Stimulated activated CD4-positive, alpha-beta T cell treated with anti-CD3 and anti-CD28 coated beads, Interleukin-12 subunit alpha, Interleukin-12 subunit beta, amount 100 ng/mL, for 24 hours (primary cell): ENCODE results near the gene MFGE8.

ENCODE experiments used
- DNase-seq, 2 experiments: peaks; one replicate each; pipeline ENCODE4 v3.0.0-alpha.2; 2020; ENCODE audit warnings: low read depth in 2 of 2

The MFGE8 gene

DNA sequence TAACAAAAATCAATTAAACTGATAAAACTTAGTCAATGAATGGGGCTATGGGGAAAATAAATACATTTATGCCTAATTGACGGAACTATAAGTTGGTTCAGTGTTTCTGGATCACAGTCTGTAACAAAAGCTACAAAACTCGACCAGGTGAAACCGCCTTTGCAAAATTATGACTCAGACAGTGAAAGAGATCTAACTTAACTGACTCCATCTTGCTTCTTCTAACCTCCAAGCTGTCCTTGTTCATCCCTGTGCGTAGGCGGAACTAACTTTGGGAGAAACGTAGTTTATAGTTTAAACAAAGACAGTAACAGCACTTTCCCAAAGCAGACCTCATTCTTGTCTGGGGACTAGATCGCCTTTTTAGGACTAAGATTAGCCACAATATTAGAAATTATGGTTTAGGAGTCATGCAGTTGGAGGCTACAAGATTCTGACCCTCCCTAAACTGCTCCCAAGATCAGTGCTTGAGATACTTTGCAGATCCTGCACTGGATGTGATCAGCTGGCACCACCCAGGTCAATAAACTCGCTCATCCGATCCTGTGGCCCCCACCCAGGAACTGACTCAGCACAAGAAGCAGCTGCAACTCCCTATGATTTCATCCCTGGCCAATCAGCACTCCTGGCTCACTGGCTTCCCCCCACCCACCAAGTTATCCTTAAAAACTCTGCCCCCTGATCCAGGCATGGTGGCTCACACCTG is 7.2 kb upstream of the MFGE8 start:
- DNase-seq = no peak

DNA sequence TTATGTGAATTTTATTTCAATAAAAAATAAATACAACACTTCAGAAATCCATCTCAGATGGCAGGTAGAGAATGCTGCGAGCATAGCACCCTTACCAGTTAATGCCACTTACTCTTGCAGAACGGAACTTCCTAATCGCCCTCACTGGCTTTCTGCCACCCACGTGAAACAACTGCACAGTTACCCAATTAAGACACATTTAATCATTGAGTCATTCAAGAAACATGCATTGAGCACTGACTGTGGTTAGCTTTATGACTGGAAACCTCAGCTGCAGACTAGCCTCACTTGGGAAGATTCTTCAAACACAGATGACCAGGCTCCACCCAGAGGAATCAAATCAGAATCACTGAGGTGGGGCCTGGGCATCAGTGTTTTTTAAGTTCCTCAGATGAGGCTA is 5.6 kb upstream of the MFGE8 start:
- DNase-seq = no peak

DNA sequence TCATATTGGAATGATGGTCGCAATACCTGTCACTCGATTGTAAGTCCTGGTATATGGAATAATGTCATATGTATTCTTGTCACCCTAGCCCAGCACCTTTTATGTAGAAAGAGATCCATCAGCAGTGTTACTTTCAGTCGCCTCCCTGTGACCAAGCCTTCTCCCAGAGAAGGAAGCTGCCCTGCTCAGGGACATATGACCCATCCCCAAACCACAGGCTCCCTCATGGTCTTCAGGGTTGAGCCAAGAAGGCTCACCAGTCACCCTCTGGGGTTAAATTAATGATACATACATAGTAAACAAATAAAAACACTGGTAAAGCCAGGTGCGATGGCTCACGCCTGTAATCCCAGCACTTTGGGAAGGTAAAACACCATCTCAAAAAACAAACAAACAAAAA is 4.6 kb upstream of the MFGE8 start:
- no peak for DNase-seq

DNA sequence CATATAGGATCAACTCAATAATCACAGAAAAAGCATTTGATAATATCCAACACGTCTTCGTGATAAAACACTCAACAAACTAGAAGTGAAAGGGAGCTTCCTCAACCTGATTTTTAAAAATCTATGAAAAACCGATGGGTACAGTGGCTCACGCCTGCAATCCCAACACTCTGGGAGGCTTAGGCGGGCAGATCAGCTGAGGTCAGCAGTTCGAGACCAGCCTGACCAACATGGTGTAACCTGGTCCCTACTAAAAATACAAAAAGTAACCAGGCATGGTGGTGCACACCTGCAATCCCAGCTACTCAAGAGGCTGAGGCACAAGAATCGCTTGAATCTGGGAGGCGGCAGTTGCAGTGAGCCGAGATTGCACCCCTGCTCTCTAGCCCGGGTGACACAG is 2.2 kb upstream of the MFGE8 start:
- DNase-seq = no peak

DNA sequence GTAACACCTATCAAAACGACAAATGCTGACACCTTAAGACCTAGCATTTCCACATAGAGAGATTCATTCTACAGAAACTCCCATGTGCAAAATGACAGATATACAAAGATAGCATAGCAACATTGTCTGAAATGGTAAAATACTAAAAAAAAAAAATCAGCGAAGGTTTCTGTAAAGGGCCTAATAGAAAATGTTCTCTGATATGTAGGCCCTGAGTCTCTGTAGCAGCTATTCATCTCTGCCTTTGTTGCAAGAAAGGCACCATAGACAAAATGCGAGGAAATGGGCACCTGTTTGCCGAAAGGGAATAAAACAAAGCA is 631 bp upstream of the MFGE8 start:
- no peak for DNase-seq

DNA sequence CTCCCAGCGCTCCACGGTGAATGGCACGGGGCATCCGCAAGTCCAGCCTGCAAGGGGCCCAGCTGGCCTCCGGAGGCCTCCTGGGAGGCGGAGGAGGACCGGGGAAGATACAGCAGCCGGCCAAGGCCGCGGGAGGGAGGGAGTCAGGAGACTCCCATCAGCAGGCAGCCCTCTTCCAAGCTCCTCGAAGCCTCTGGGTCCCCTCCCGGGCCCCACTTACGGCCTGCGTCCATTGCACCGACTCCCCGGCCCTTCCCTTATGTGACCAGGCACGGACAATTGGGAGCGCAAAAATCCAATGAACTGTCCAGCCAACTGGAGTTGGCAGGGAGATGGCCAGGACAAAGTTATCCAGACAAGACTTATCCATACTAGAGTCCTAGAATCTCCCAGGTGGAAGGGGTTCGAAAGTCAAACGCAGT is 668 bp downstream of the MFGE8 start:
- DNase-seq = no peak

DNA sequence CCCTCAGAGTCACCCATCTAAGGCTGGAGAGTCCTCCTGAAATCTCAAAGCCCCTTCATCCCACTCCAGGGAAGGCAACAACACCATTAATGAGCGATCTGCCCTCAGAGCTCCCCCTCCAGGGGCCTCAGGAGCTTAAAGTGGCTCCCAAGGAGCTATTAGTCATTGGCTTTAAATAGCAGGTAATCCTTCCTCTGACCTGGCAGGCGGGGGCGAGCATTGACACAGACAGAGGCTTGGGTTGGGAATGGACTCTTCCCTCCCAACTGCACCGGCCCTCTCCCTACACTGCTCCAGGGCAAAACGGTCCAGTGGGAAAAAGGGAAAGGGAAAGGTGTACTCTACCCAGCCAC is 1.4 kb downstream of the MFGE8 start:
- no peak for DNase-seq

DNA sequence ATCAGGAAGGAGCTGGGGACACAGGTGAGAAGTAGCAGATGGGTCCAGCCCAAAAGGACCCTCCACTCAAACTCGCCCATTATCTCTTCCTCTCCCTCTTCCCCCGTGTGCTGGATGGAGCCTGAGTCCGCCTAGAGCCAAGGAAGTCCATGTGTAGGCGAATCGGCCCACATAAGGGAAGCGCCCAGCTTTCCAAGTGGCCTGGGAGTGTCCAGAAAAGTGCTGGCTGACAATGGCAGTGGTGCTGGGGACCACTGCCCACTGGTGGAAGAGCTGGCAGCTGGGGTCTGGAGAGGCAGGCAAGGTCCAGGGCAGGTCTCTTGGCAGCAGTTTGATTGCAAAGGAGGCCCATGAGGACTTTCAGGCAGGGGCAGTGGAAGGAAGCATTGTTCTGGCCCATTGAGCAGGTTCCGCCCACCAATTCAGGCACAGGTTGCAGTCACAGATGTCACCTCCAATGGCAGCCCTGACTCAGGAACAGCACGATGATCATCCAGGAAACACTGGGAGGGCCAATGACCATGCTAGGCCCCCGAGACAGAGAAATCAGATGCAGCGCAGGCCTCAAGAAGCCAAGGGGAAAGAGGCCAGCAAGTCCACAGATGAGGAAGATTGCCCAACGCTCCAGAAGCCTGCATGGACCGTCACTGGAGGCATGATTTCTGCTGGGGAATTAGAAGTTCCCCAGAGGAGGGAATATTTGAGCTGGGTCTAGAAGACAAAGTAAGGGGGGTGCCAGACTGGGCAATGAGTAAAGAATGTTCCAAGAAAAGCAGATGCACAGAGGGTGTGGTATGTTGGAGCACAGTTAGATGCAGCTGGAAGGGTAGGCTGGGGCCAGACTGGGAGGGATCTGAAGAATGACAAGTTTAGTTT is 3.0 kb downstream of the MFGE8 start:
- no peak for DNase-seq

DNA sequence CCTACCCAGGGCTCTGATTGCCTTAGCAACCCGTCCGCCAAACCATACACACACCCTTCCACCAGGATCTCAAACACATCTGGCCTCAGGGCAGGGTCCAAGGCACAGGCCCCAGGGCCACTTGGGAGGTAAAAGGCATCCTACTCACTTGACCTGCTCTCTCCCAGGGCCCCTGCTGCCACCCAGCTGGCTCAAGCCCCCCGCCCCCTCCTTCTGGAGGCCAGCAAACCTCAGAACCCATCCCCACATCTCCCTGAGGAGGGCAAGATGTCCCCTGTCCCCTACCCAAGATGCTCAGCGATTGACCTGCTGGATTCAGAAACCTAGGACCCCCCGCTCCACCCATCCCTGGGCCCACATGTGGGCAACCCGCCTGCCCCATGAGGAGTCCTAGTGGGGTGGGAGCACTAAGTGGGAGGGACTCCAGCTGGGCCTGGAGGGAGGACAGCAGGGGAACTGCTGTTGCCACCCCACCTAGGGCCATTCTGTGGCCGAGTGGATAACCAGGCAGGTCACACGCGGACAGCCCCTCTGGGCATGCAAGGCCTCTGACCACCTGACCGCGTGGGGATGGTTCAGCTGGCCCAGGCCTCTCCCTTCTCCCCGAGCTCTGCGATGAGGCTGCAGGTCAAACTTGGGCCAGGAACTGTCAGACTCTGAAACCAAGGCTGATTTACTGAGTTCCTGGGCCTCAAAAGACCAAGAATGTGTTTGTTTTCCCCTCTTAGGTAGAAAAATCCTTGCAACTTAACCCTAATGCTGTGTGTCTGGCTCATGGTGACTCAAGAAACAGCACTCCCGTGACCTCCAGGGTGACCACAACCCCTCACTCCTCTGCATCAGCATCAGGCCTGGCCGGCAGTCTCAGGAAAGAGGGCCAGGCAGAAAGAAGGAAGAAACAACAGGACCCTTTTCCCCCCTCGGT is 4.2 kb downstream of the MFGE8 start:
- DNase-seq = no peak

DNA sequence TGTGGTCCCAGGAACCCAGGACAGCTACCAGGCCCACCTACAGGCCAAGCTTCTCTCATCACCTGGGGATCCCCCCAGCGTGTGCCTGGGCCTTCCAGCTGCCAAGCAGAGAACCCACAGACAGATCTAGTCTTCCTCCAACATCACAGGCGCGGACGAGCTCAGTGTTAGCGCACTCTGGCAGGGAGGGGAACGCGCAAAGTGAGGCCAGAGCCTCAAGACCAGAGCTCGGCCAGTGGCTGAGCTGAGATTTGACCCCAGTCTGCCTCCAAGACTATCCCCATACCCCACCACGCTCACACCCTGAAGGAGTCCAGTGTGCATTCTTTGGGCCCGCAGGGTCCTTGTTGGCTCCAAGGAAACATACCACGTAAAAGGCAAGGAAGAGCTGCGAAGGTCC is 5.1 kb downstream of the MFGE8 start:
- no peak for DNase-seq

DNA sequence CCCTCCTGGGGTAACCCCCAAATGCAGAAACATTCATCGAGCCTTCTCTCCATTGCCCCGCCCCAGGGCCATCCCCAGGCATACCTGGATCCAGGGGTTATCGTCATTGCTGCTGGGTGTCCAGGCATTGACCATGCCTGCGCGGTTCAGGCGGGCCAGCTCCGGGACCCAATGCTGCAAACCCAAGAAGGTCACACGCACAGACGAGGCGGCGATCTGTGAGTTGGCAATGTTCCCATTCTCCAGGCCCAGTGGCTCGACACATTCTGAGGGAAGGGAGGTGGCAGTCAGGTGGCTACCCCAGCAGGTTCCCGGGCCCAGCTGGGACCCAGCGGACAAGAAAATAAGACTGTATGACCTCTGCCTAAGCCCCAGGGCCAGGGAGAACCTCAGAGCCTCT is 6.1 kb downstream of the MFGE8 start:
- DNase-seq = no peak

DNA sequence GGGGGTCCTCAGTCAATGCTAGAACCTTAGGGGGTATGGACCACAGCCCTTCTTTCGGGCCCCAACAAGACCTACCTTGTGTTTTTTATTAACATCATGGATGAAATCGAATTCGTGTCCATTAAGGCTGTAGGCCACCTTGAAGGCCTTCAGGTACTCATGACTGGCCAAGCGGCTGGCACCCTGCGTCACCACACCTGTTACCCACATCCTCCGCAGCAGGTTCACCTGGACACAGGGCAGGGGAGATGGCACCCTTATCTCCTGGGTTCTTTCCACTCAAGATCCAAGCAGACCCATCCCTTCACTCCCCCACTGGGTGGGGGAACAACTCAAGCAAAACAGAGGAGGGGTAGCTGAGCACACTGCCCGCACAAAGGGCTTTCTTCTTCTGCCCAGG is 6.6 kb downstream of the MFGE8 start:
- DNase-seq = no peak

DNA sequence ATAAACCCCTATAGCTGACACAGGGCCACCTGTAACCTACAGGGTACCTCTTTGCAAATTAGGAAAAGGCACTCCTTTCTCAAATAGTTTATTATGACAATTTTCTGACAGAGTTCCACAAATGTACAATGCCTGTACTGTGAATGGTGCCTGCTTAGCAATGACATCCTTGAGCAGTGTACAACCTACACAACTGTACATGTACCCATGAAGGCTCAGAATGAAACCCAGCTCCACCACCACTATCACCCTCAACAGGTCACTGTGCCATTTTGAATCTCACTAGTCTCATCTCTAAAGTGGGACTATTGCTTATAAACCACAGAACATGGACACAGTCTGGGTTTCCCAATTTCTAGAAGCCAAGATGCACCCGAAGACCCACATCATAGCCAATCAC is 7.0 kb downstream of the MFGE8 start:
- no peak for DNase-seq

DNA sequence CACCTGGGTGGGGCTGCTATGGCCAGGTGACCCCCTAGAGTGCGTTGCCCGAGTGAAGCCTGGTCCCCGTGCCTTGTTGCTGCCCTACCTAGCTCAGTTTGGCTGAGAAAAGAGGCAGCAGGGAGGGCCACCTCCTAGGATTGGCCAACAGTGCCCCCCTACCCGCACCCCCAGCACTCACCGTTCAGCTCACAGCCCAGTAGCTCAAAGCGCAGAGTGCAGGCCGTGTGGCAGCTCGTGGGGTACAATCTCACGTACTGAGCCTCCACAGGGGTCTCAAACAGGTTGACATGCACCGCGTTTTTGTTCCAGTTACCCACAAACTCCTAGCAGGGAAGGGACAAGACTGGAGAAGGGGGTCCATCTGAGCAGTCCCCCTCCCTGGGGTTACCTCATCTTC is 7.6 kb downstream of the MFGE8 start:
- no peak for DNase-seq

DNA sequence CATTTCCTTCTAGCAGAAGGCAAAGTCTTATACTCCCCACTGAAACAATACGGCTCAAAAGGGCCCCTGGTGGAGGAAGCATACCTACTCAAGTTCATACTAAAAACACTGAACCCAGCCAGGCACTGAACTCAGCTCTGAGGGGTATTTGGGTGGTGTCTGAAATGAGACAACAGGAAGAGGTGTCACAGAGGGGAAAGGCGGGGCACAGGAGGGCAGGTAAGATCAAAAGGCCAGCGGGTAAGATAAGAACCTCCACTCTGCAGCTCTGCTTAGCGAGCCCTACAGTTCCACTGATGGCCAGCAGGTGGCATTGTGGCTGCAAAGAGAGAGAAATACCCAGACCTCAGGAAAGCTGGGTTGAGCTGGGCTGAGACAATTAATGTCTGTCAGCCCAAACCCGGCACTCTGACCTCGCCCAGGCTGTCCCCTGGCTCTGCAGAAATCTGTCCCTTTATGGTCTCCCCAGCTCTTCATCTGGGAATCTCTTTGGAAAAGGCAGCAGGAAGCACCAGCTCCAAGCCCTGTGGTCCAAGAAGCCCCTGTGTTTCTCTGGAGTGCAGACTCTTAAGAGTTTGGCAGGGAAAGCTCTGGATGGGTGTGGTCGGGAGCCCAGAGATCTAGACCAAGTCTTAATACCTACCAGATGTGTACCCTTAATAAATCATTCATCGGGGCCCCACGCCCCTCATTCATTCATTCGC is 8.4 kb downstream of the MFGE8 start:
- DNase-seq = peak; percentile 74 to 86

DNA sequence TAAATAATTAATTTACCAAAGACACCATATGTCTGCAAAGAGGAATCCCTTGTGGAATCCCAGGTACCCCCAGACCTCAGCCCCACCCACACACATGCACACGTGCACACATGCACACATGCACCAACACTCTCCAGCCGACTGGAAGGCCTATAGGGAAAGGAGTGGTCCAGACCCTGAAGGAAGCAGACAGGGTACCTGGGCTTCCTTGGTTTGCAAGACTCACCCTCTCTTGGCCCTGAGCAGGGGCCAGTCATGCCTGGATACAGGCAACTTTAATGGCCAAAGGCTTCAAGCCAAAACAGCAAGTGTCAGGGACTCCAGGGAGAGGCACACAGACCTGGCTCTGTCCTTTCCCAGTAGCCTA is 8.9 kb downstream of the MFGE8 start:
- DNase-seq = no peak

DNA sequence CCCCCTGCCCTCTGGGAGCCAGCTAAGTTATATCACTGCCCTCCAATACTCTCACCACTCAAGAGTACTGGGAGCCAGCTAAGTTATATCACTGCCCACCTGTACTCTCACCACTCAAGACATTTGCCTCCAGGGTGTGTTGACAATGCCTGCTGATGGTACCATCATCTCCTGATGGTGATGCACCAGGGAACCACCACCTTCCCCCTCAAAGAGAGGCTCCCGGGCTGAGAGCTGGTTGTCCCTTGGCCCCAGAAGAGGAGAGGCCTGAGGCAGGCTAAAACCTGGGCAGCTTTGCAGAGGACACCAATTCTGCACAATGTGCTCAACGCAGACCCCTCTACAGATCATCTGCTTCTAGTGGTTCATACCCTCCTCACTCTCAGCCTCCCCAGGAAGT is 10.3 kb downstream of the MFGE8 start:
- no peak for DNase-seq

DNA sequence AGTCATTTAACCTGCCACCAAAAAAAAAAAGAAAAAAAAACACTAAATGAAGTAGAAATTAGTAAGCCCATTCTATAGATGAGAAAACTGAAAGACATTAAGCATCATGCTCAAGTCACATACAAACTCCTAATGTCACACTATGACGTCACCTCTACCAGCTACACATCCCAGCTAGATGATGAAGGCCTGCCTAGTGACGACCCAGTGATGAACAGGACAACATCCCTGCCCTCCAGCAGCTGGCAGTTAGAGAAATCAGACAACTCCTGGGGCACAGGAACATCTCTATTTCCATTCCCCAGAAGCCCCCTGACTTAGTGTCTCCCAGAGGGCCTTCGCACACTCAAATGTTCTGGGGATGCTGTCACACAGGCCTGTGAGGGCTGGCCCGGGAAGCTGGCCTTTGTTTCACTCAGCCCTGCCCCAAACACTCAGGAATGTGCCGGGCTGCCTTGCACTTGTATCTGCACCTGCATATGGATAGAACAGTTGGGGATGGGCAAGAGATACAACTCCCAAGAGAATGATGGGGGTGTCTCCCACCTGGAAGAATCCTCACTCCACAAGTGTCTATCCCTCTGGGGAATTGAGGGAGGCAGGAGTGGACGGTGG is 10.9 kb downstream of the MFGE8 start:
- DNase-seq = no peak

DNA sequence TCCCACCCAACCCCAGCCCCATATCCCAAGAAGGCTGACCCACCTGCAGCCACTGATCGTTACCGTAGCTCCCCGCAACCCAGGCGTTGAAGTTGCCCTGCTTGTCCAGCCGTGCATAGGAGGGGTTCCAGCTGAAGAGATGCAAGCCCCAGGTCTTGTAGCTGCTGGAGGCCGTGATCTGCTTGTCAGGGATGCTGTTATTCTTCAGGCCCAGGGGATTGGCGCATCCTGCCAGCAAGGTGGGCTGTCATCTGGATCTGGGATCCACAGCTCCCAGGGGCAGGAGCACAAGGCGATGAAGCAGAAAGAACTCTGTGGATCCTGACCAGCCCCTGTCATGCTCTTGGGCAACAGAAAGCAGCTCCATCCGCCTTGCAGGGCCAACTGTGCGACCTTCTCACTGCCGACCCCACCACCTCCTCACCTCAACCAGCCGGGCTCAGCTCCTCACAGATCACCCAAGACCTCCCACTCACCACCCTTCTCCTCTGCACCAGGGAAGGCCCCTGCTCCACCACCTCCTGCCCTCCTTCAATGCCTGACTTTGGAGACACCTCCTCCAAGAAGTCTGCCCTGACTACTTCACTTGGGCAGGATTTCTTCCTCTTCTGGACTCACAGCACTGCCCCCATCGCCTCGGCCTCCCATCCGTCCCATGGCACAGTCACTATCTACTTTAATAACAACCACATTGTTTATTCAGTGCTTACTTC is 11.5 kb downstream of the MFGE8 start:
- no peak for DNase-seq

DNA sequence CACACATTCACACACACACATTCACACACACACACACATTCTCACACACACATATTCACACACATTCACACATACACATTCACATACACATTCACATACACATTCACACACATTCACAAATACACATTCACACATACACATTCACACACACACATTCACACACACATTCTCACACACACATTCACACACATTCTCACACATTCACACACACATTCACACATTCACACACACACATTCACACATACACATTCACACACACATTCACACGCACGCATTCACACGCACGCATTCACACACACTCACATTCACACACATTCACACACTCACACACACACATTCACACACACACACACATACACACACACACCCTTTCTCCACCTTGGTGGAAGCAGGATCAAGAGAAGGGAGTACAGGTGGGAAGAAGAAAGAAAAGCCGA is 12.2 kb downstream of the MFGE8 start:
- DNase-seq = no peak
